ENCODE measurements around the gene TMEM233.

The TMEM233 gene

GRCh38 chr12:119593578-119594398 lies at the start of gene TMEM233:
Gene TMEM233 (plus strand): TSS chr12:119593774. CDS start chr12:119593849, 75 bp downstream.
- no peak for DNase-seq

- peak; percentile 63 for DNase-seq
Observed at GRCh38 chr12:119544765-119545625, 48.6 kb upstream of the TMEM233 start.

GRCh38 chr12:119546340-119546739 lies 47.2 kb upstream of the TMEM233 start:
- no peak for DNase-seq

- DNase-seq: no peak
Observed at GRCh38 chr12:119547001-119547400, 46.6 kb upstream of the TMEM233 start.

- no peak for DNase-seq
Observed at GRCh38 chr12:119556854-119557253, 36.7 kb upstream of the TMEM233 start.

GRCh38 chr12:119565404-119565803 lies 28.2 kb upstream of the TMEM233 start:
- no peak for DNase-seq

GRCh38 chr12:119570771-119571170 lies 22.8 kb upstream of the TMEM233 start:
- DNase-seq: no peak

GRCh38 chr12:119573086-119573485 lies 20.5 kb upstream of the TMEM233 start:
- no peak for DNase-seq

- no peak for DNase-seq
Observed at GRCh38 chr12:119574255-119574654, 19.3 kb upstream of the TMEM233 start.

GRCh38 chr12:119576118-119576810 lies 17.3 kb upstream of the TMEM233 start:
- DNase-seq: no peak

GRCh38 chr12:119576915-119577314 lies 16.7 kb upstream of the TMEM233 start:
- DNase-seq: no peak

- DNase-seq: no peak
Observed at GRCh38 chr12:119578112-119578511, 15.5 kb upstream of the TMEM233 start.

GRCh38 chr12:119589097-119589496 lies 4.5 kb upstream of the TMEM233 start:
- no peak for DNase-seq

- no peak for DNase-seq
Observed at GRCh38 chr12:119589634-119590033, 3.9 kb upstream of the TMEM233 start.

GRCh38 chr12:119592232-119592631 lies 1.3 kb upstream of the TMEM233 start:
- DNase-seq: no peak

GRCh38 chr12:119594399-119594730 lies 791 bp downstream of the TMEM233 start:
- no peak for DNase-seq

- no peak for DNase-seq
Observed at GRCh38 chr12:119594772-119595445, 1.3 kb downstream of the TMEM233 start.

GRCh38 chr12:119598159-119598558 lies 4.6 kb downstream of the TMEM233 start:
- no peak for DNase-seq

- DNase-seq: no peak
Observed at GRCh38 chr12:119601877-119602733, 8.5 kb downstream of the TMEM233 start.

- no peak for DNase-seq
Observed at GRCh38 chr12:119602734-119603094, 9.1 kb downstream of the TMEM233 start.

- no peak for DNase-seq
Observed at GRCh38 chr12:119603767-119604166, 10.2 kb downstream of the TMEM233 start.

- no peak for DNase-seq
Observed at GRCh38 chr12:119609358-119609757, 15.8 kb downstream of the TMEM233 start.
